Nasal cavity respiratory epithelium epithelial cell of viscerocranial mucosa (primary cell): ENCODE results near the gene ZNF571. TPM values are rescaled to one million over a fixed set of nuclear protein-coding genes. Genes with fewer than 3 reads are reported as not detected.

Source experiments
- total RNA-seq: library from RNA; depleted of rRNA; stranded (reverse); fragments of >200 nt; gene quantifications from 2 replicates; pipeline ENCODE4 v1.2.3, GENCODE V29; 2014

The ZNF571 gene
- total RNA-seq: 5.8 and 7.9 TPM in 2 replicates

DNA sequence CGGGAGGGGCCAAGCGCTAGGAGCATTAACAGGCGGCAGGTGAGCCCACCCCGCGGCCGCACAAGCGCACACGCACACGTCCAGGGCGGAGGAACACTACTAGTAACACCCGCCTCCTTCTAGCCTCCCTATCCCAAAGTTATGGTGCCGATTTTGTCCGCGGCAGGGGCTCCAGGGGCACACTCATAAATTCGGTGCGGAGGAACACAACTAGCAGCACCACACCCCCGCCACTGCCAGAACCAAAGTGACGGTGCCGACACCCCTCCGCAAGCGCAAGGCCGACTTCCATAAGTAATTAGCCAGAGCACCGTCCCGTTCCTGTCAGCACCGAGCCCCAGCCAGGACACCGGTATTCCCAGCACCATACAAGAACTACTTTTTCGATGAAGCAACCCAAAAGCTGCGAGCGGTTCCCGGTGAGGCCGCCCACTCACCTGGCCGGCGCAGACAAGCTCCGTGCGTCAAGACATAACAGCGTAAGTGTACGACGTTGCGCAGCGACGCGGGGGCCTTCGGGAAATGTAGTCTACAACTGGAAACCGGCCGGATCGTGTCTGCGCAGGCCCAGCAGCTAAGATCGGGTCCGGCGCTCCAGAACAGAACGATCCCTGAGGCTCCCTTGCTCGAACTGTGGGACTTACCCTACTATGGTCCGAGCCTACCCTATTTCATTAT lies at the start of gene ZNF571, which contains the start of gene ZNF540:
Gene ZNF571, minus strand, starts transcription at position 489 of the 678 bp plus-strand sequence. CDS start 8,116 bp downstream, outside the sequence.
Gene ZNF540, plus strand, starts transcription at position 573 of the 678 bp plus-strand sequence. CDS start 3,572 bp downstream, outside the sequence.

Other genes with a start within 250 kb of the ZNF571 start
- 4.1 and 6.6 TPM in 2 replicates for gene ZNF527, start 223.7 kb downstream of the ZNF571 start, total RNA-seq
- gene ZNF569, start 127.3 kb downstream of the ZNF571 start, total RNA-seq: 5.1 and 6.2 TPM in 2 replicates
- 5.8 and 8.8 TPM in 2 replicates for gene ZNF570, start 125.4 kb downstream of the ZNF571 start, total RNA-seq
- gene ZNF793, start 87.9 kb downstream of the ZNF571 start, total RNA-seq: 2.7 and 7.0 TPM in 2 replicates
- gene ZNF540, start 84 bp upstream of the ZNF571 start, total RNA-seq: under 0.01 and 0.43 TPM in 2 replicates
- 17.1 and 26.5 TPM in 2 replicates for gene ZFP30, start 60.7 kb upstream of the ZNF571 start, total RNA-seq
- gene ZNF607, start 125.0 kb upstream of the ZNF571 start, total RNA-seq: 5.5 and 10.5 TPM in 2 replicates
- gene ZNF573, start 184.8 kb upstream of the ZNF571 start, total RNA-seq: 7.9 and 8.9 TPM in 2 replicates